BJ (cell line): ENCODE measurements around the gene SLC34A3. TPM values are rescaled to one million over a fixed set of nuclear protein-coding genes. Genes with fewer than 3 reads are reported as not detected.

Source experiments
- CTCF ChIA-PET: fragments of 350-600 bp; formaldehyde crosslinking; extraction: SDS; loops from one replicate; lab custom pipeline; 2021; ENCODE audit warnings: antibody characterized with exemption, inconsistent platforms; lab: Yijun Ruan, JAX
- POLR2A ChIA-PET: fragments of 300-600 bp; sonication (Branson Sonifier 250); formaldehyde crosslinking; extraction: SDS; loops from one replicate; lab custom pipeline; 2021; ENCODE audit warnings: antibody characterized with exemption; lab: Charles Lee
- DNase-seq: peaks from one replicate; pipeline ENCODE4 v3.0.0-alpha.2; 2011; ENCODE audit warnings: low read depth
- H3K27me3 ChIP-seq: 2 replicates; pipeline ENCODE4 v1.6.0; 2011; ENCODE audit warnings: low read length; ENCODE audit not compliant: control insufficient read depth, insufficient read depth
- H3K36me3 ChIP-seq: 2 replicates; pipeline ENCODE4 v1.5.1; 2011; ENCODE audit warnings: low read length; ENCODE audit not compliant: control insufficient read depth, insufficient read depth
- H3K4me3 ChIP-seq: 2 replicates; pipeline ENCODE4 v1.5.1; 2011; ENCODE audit warnings: low read depth, mild to moderate bottlenecking, control low read depth, low read length
- CTCF ChIP-seq: IDR thresholded peaks from 2 replicates; pipeline ENCODE4 v1.5.1; 2011; ENCODE audit warnings: low read depth, mild to moderate bottlenecking, control low read depth, inconsistent platforms, low read length, moderate library complexity; ENCODE audit not compliant: insufficient read depth
- polyA plus RNA-seq: library from polyadenylated mRNA; depleted of rRNA; stranded (reverse); fragments of >200 nt; gene quantifications from 2 replicates; pipeline ENCODE4 v1.2.3, GENCODE V29; 2011

Gene SLC34A3
- polyA plus RNA-seq, 1 experiment = not detected

GRCh38 chr9:137220317-137221094 is 10.2 kb upstream of the SLC34A3 start:
- ChIA-PET CTCF (interaction anchor here (5.6 kb wide), 1 partner anchor 16 kb away, joined by 36 read pairs; no protein-coding TSS in a partner anchor), POLR2A (no interaction called here)
- DNase-seq = no peak
- Histone ChIP-seq H3K4me3 (no peak overlapping the region), H3K36me3 (no peaks in the 10 kb centered on the region; the same call in none of the 2 replicates), H3K27me3 (no peaks in the 10 kb centered on the region)
- TF ChIP-seq CTCF = no peak

- CTCF ChIA-PET = interaction anchor here (5.6 kb wide), 1 partner anchor 16 kb away, joined by 36 read pairs; no protein-coding TSS in a partner anchor
- no peak for TF ChIP-seq CTCF
- H3K36me3 ChIP-seq = no peaks in the 10 kb centered on the region; the same call in none of the 2 replicates
- no peak for DNase-seq
- no peaks in the 10 kb centered on the region for H3K27me3 ChIP-seq
- H3K4me3 ChIP-seq = no peak overlapping the region
- POLR2A ChIA-PET = no interaction called here
These were observed 9.6 kb upstream of the SLC34A3 start for GRCh38 chr9:137221095-137221505.

GRCh38 chr9:137221506-137222111 is 9.1 kb upstream of the SLC34A3 start:
- no peak for DNase-seq
- no peak for TF ChIP-seq CTCF
- ChIA-PET CTCF (interaction anchor here (5.6 kb wide), 1 partner anchor 15 kb away, joined by 36 read pairs; no protein-coding TSS in a partner anchor), POLR2A (no interaction called here)
- Histone ChIP-seq H3K4me3 (peak overlapping the region; percentile 86), H3K36me3 (no peaks in the 10 kb centered on the region; the same call in none of the 2 replicates), H3K27me3 (no peaks in the 10 kb centered on the region)

- no peak for DNase-seq
- ChIA-PET CTCF (interaction anchor here (0.6 to 5.6 kb wide), 5 partner anchors 15 to 193 kb away, joined by 3 to 36 read pairs (median 3); partner anchors contain the start of gene NPDC1), POLR2A (interaction anchor here (0.6 to 0.8 kb wide), 2 partner anchors 20 to 222 kb away, joined by 3 to 7 read pairs; no protein-coding TSS in a partner anchor)
- no peaks in the 10 kb centered on the region for H3K27me3 ChIP-seq
- peak within 1 kb of the TSS; percentile 86 for H3K4me3 ChIP-seq
- TF ChIP-seq CTCF = peak; percentile 14; the same call in 1 of the 2 replicates
- no peaks in the 10 kb centered on the region; the same call in 1 of the 2 replicates for H3K36me3 ChIP-seq
These were observed 8.3 kb upstream of the SLC34A3 start, which contains the start of gene RNF208 for GRCh38 chr9:137222190-137223077. TSS of gene RNF208 (minus strand) at chr9:137222240. CDS start at chr9:137221212, 1,028 bp downstream.
